ENCODE data around the gene MYBBP1A. TPM values are rescaled to one million over a fixed set of nuclear protein-coding genes. Genes with fewer than 3 reads are reported as not detected.

MYBBP1A gene
- total and polyA plus RNA-seq, 2 of the 13 experiments (the other 11 are each of a cell fraction or from before 2014, with no cell fraction given): 18.6 to 54.8 TPM

DNA sequence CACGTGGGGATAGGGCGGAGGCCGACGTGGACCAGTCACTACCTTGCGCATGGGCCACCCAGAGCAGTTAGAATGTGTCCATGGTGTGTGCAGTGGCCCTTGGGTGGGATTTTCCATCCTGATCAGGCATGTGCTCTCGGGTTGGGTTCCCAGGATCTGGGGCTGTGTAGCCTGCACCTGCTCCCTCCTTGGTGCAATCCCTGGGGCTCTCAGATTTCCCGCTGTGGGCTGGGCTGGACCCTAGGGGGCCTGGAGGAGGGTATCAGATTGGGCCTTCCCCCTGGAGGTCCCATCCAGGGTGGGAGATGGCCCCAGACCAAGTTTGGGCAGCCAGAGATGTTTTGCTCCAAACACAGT, 30.4 kb upstream of the MYBBP1A start:
- Histone ChIP-seq H3K36me3 (replicated peaks in 1 of 2; ENCODE audit: control insufficient read depth in 1 of 2, insufficient read depth in 2 of 2, low read length in 2 of 2) (no peaks in the 10 kb centered on the region), H3K9ac (ENCODE audit: insufficient read depth, low read depth, low read length) (no peak overlapping the region), H3K79me2 (ENCODE audit: insufficient read depth, low read length) (no peaks in the 10 kb centered on the region), H2AFZ (ENCODE audit: low read length) (no peak overlapping the region), H3K4me1 (ENCODE audit: insufficient read depth, low read length) (peaks cover 44% of the 10 kb centered on the region), H3K4me3 (replicated peaks in 1 of 3; ENCODE audit: insufficient read depth in 1 of 3, low read depth in 2 of 3, low read length in 3 of 3) (peak overlapping the region in 1 of 3 experiments; percentile 73; a peak in 1 of 6 replicates), H4K20me1 (ENCODE audit: insufficient read depth, low read length) (no peaks in the 10 kb centered on the region), H3K27ac (ENCODE audit: extremely low read length, insufficient read depth, low read length) (no peak overlapping the region), H3K4me2 (ENCODE audit: low read depth, low read length) (peak overlapping the region; percentile 88), H3K9me3 (ENCODE audit: low read length) (no peaks in the 10 kb centered on the region), H3K27me3 (ENCODE audit: control insufficient read depth in 1 of 2, insufficient read depth in 2 of 2, low read length in 2 of 2) (peaks cover 0 to 43% of the 10 kb centered on the region in 2 experiments; a peak in 4 of 5 replicates)
- CTCF ChIA-PET (ENCODE audit: low intra/inter-chr PET ratio, low total read pairs): no interaction called here
- FAIRE-seq (no peak), ATAC-seq (no peak), DNase-seq (ENCODE audit: low spot score) (no peak)
- intact Hi-C loops (cut with micrococcal nuclease; ENCODE audit: unreplicated experiment): no loop called here
- TF ChIP-seq ZNF570 (CRISPR knock-in tag; IDR thresholded peaks at IDR 0.05; ENCODE audit: borderline replicate concordance) (no peak), TOE1 (CRISPR knock-in tag; IDR thresholded peaks at IDR 0.05) (no peak), ZNF614 (CRISPR knock-in tag; IDR thresholded peaks at IDR 0.05; ENCODE audit: borderline replicate concordance) (no peak), HMGA1 (CRISPR knock-in tag; conservative IDR thresholded peaks at IDR 0.05) (no peak), MLLT10 (CRISPR knock-in tag; IDR thresholded peaks at IDR 0.05) (no peak), MED13 (CRISPR knock-in tag; IDR thresholded peaks at IDR 0.05) (no peak), ZNF205 (CRISPR knock-in tag; IDR thresholded peaks at IDR 0.05) (no peak), ZNF552 (CRISPR knock-in tag; IDR thresholded peaks at IDR 0.05; ENCODE audit: borderline replicate concordance) (no peak), MED1 (CRISPR knock-in tag; IDR thresholded peaks at IDR 0.05) (no peak), ZNF720 (CRISPR knock-in tag; IDR thresholded peaks at IDR 0.05) (no peak)
- TF ChIP-seq, protein P1, sequence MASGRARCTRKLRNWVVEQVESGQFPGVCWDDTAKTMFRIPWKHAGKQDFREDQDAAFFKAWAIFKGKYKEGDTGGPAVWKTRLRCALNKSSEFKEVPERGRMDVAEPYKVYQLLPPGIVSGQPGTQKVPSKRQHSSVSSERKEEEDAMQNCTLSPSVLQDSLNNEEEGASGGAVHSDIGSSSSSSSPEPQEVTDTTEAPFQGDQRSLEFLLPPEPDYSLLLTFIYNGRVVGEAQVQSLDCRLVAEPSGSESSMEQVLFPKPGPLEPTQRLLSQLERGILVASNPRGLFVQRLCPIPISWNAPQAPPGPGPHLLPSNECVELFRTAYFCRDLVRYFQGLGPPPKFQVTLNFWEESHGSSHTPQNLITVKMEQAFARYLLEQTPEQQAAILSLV (CRISPR knock-in tag; IDR thresholded peaks at IDR 0.05; ENCODE audit: borderline replicate concordance): no peak
- TF ChIP-seq, protein P2, sequence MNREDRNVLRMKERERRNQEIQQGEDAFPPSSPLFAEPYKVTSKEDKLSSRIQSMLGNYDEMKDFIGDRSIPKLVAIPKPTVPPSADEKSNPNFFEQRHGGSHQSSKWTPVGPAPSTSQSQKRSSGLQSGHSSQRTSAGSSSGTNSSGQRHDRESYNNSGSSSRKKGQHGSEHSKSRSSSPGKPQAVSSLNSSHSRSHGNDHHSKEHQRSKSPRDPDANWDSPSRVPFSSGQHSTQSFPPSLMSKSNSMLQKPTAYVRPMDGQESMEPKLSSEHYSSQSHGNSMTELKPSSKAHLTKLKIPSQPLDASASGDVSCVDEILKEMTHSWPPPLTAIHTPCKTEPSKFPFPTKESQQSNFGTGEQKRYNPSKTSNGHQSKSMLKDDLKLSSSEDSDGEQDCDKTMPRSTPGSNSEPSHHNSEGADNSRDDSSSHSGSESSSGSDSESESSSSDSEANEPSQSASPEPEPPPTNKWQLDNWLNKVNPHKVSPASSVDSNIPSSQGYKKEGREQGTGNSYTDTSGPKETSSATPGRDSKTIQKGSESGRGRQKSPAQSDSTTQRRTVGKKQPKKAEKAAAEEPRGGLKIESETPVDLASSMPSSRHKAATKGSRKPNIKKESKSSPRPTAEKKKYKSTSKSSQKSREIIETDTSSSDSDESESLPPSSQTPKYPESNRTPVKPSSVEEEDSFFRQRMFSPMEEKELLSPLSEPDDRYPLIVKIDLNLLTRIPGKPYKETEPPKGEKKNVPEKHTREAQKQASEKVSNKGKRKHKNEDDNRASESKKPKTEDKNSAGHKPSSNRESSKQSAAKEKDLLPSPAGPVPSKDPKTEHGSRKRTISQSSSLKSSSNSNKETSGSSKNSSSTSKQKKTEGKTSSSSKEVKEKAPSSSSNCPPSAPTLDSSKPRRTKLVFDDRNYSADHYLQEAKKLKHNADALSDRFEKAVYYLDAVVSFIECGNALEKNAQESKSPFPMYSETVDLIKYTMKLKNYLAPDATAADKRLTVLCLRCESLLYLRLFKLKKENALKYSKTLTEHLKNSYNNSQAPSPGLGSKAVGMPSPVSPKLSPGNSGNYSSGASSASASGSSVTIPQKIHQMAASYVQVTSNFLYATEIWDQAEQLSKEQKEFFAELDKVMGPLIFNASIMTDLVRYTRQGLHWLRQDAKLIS (CRISPR knock-in tag; IDR thresholded peaks at IDR 0.05): no peak
- in situ Hi-C loops (cut with HindIII; ENCODE audit: extremely low pct_ligation_motif_present, low pct_unique_long_range_greater_than_20kb): no loop called here
- POLR2A ChIA-PET: interaction anchor here (1.0 kb wide), 1 partner anchor 19 kb away, joined by 3 read pairs; no protein-coding TSS in a partner anchor
- 31% methylated on average over 5 of the region's 7 CpGs for WGBS (ENCODE audit: low lambda C conversion rate)
- BruUV-seq (replicated peaks): no TSS peak
